Epidermal melanocyte (primary cell): ENCODE results near the gene ZNF91.
"Not testable (repeated sequence)": the region's sequence is repeated elsewhere in the genome, so short reads cannot be mapped to it uniquely, and the experiment has no call there.

Experiments
- DNase-seq: peaks from one replicate; pipeline ENCODE4 v3.0.0; 2011; ENCODE audit warnings: low spot score; ENCODE audit not compliant: insufficient read length

The ZNF91 gene

GRCh38 chr19:23395722-23396117 lies 449 bp upstream of the ZNF91 start:
- not testable (repeated sequence) for DNase-seq

- no peak for DNase-seq
These were observed 760 bp downstream of the ZNF91 start for GRCh38 chr19:23394511-23394910.

GRCh38 chr19:23393121-23393520 lies 2.1 kb downstream of the ZNF91 start:
- DNase-seq = no peak

GRCh38 chr19:23391236-23391635 lies 4.0 kb downstream of the ZNF91 start:
- DNase-seq = no peak

- DNase-seq = no peak
These were observed 9.9 kb downstream of the ZNF91 start for GRCh38 chr19:23385404-23385803.

GRCh38 chr19:23384858-23385257 lies 10.4 kb downstream of the ZNF91 start:
- no peak for DNase-seq

GRCh38 chr19:23384166-23384565 lies 11.1 kb downstream of the ZNF91 start:
- DNase-seq = no peak

GRCh38 chr19:23382955-23383354 lies 12.3 kb downstream of the ZNF91 start:
- no peak for DNase-seq

GRCh38 chr19:23381114-23381513 lies 14.2 kb downstream of the ZNF91 start:
- no peak for DNase-seq

- DNase-seq = not testable (repeated sequence)
These were observed 15.6 kb downstream of the ZNF91 start for GRCh38 chr19:23379671-23380070.

GRCh38 chr19:23378948-23379347 lies 16.3 kb downstream of the ZNF91 start:
- no peak for DNase-seq

- DNase-seq = no peak
These were observed 18.0 kb downstream of the ZNF91 start for GRCh38 chr19:23377276-23377675.

GRCh38 chr19:23366437-23366836 lies 28.8 kb downstream of the ZNF91 start:
- no peak for DNase-seq

GRCh38 chr19:23366031-23366430 lies 29.2 kb downstream of the ZNF91 start:
- DNase-seq = not testable (repeated sequence)

GRCh38 chr19:23365222-23365621 lies 30.0 kb downstream of the ZNF91 start:
- no peak for DNase-seq

GRCh38 chr19:23361843-23362242 lies 33.4 kb downstream of the ZNF91 start:
- DNase-seq = not testable (repeated sequence)

- no peak for DNase-seq
These were observed 43.5 kb downstream of the ZNF91 start for GRCh38 chr19:23351806-23352205.

- no peak for DNase-seq
These were observed 48.6 kb downstream of the ZNF91 start for GRCh38 chr19:23346696-23347095.

- no peak for DNase-seq
These were observed 49.4 kb downstream of the ZNF91 start for GRCh38 chr19:23345838-23346237.

- no peak for DNase-seq
These were observed 51.7 kb downstream of the ZNF91 start for GRCh38 chr19:23343434-23344010.

GRCh38 chr19:23328211-23328610 lies 67.1 kb downstream of the ZNF91 start:
- no peak for DNase-seq

GRCh38 chr19:23321953-23322549 lies 73.2 kb downstream of the ZNF91 start:
- DNase-seq = no peak

- DNase-seq = not testable (repeated sequence)
These were observed 73.9 kb downstream of the ZNF91 start for GRCh38 chr19:23321403-23321802.
